ENCODE results near the gene DDI2.

DDI2 gene

DNA sequence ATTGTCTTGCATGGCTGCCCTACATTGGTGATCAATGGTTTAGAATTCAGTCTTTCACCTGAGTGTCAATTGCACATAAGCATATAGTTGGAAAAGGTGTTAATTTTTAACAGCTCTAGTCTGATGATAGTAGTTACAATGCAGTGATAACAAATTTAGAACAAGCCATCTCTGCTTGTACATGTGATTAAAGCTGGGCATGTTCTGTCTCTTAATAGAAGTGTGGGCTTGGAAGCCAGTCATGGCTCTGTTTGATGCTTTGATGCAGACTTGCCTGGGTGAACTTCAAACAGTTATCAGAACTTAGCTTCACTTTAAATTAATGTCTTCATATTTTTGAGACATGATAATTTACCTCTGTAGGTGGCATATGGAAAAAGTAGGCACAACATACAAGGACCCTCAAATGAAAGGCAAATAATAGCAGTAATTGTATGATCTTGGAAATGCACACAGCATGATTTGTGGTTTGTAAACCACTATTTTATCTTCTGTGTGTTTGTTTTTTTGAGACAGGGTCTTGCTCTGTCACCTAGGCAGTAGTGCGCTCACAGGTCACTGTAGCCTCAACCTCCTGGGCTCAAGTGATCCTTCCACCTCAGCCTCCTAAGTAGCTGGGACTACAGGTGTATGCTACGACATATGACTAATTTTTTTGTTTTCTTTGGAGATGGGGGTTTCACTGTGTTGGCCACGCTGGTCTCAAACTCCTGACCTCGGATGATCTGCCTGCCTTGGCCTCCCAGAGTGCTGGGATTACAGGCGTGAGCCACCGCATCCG, 3.8 kb downstream of the DDI2 start:
- Mint-ChIP-seq H3K4me3 (no peak overlapping the region), H3K27me3 (no peaks in the 10 kb centered on the region), H3K9me3 (no peaks in the 10 kb centered on the region), H3K36me3 (peaks cover 8% of the 10 kb centered on the region), H3K27ac (peak overlapping the region; percentile 97), H3K4me1 (peaks cover 72% of the 10 kb centered on the region)
- no peak for ATAC-seq

DNA sequence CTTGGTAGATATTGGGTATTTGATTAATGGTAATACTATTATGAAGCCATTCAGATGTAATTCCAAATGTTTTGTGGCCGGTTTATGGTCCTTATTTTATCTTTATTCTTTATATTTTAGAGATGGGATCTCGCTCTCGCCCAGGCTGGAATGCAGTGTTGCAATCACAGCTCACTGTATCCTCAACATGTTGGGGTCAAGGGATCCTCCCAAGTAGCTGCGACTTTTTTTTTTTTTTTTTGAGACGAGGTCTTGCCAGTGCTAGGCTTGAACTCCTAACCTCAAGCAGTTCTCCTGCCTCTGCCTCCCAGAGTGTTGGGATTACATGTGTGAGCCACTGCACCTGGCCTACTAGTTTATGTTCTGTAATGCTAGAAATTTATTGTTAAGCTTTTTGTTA, 4.7 kb downstream of the DDI2 start:
- H3K9me3 Mint-ChIP-seq: no peaks in the 10 kb centered on the region
- H3K4me3 Mint-ChIP-seq: no peak overlapping the region
- no peaks in the 10 kb centered on the region for H3K27me3 Mint-ChIP-seq
- ATAC-seq: no peak
- H3K27ac Mint-ChIP-seq: no peak overlapping the region
- peaks cover 13% of the 10 kb centered on the region for H3K36me3 Mint-ChIP-seq
- peaks cover 72% of the 10 kb centered on the region for H3K4me1 Mint-ChIP-seq

DNA sequence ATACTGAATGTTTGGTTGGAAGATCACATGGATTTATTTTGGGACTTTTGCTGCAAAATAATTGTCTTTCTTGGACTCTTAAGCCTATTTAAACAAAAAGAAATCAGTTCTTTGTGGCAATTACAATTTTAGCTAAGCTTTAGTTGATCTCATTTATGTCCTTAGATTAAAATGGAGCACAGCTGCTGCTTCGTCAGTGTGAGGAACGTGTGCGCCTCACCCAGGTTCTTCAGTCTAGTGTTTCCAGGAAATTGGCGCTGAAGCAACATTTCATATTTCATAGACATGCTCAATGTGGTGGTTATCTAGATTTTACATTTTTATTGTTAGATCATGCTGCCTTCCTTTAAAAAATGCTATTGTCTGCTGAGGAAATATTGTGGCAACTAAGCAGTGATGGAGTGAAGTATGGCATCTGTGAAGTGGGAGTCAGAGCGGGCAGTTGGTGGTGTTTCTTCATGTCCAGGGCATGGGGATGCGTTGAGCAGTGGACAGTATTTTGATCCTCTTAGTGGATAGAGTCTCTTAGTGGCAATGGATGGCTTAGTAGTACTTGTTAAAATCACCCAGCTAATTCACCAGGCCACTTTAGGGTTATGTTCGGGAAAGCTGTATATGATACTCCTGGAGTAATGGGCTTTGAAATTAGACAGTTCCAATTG, 5.6 kb downstream of the DDI2 start:
- Mint-ChIP-seq H3K4me1 (peaks cover 81% of the 10 kb centered on the region), H3K4me3 (no peak overlapping the region), H3K9me3 (no peaks in the 10 kb centered on the region), H3K36me3 (peaks cover 13% of the 10 kb centered on the region), H3K27me3 (no peaks in the 10 kb centered on the region), H3K27ac (no peak overlapping the region)
- no peak for ATAC-seq

DNA sequence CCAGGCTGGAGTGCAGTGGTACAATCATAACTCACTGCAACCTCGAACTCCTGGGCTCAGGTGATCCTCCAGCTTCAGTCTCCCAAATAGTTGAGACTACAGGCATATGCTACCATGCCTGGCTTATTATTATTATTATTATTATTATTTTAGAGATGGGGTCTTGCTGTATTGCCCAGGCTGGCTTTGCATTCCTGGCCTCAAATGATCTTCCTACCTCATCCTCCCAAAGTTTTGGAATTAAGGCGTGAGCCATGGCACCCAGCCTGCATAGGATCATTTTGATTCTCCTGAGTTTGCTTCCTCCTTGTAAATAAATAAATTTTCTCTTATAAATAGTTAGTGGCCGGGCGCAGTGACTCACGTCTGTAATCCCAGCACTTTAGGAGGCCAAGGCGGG, 6.2 kb downstream of the DDI2 start:
- no peaks in the 10 kb centered on the region for H3K9me3 Mint-ChIP-seq
- H3K4me1 Mint-ChIP-seq: peaks cover 80% of the 10 kb centered on the region
- no peak overlapping the region for H3K4me3 Mint-ChIP-seq
- H3K27ac Mint-ChIP-seq: no peak overlapping the region
- no peaks in the 10 kb centered on the region for H3K27me3 Mint-ChIP-seq
- peaks cover 13% of the 10 kb centered on the region for H3K36me3 Mint-ChIP-seq
- no peak for ATAC-seq

DNA sequence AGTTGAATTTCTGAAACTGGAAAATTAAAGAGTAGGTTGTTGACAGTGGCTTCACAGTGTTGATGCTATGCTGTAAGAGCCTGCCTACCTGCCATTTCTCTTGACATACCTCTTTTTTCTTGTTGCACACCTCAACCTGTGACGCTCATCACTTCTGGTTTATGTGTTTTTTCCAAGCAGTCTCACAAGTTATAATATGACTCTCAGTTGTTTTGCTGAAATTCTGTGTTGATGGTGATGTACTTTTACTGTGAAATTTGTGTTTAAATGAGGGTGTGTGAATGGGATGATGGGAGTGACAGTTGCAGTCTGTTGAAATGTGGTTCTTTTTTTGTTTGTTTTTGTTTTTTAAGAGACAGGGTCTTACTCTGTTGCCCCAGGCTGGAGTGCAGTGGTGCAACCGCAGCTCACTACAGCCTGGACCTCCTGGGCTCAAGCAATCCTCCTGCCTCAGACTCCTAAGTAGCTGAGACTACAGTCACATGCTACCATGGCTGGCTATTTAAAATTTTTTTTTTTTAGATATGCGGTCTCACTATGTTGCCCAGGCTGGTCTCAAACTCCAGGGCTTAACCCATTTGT, 7.0 kb downstream of the DDI2 start:
- peaks cover 81% of the 10 kb centered on the region for H3K4me1 Mint-ChIP-seq
- peak overlapping the region; percentile 6 for H3K4me3 Mint-ChIP-seq
- no peaks in the 10 kb centered on the region for H3K9me3 Mint-ChIP-seq
- H3K27ac Mint-ChIP-seq: no peak overlapping the region
- no peak for ATAC-seq
- H3K36me3 Mint-ChIP-seq: peaks cover 17% of the 10 kb centered on the region
- H3K27me3 Mint-ChIP-seq: no peaks in the 10 kb centered on the region

DNA sequence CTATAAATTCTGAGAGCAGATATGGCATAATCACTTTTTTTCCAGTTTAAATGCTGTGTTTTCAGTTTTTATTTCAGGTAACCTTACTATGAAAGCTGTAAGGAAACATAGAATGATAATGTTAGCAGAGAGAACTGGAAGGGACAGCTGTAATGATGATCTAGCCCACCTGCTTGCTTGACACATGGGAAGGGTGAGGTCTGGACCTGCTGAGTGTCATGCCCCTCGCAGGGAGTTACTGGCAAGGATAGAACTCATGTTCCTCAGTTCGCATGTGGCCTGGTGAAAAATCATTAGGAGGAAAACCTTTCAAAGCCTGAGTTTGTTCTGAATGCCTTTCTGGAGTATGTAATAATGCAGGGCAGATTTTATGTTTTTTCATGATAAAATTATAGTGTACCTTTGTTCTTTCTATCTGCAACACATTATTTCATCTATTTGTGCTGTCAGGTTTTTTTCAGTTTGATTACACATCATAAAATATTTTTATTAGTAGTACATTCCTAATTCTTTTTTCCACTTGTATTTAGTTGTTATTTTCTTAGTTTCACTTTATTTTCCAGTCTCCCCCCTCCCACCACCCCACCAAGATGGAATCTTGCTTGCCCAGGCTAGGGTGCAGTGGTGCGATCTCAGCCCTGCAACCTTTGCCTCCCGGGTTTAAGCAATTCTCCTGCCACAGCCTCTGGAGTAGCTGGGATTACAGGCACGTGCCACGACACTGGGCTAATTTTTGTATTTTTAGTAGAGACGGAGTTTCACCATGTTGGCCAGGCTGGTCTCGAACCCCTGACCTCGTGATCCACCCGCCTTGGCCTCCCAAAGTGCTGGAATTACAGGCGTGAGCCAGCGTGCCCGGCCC, 8.0 kb downstream of the DDI2 start:
- H3K27me3 Mint-ChIP-seq: no peaks in the 10 kb centered on the region
- peaks cover 19% of the 10 kb centered on the region for H3K36me3 Mint-ChIP-seq
- no peak overlapping the region for H3K4me3 Mint-ChIP-seq
- no peak for ATAC-seq
- no peaks in the 10 kb centered on the region for H3K9me3 Mint-ChIP-seq
- peaks cover 78% of the 10 kb centered on the region for H3K4me1 Mint-ChIP-seq
- H3K27ac Mint-ChIP-seq: no peak overlapping the region

DNA sequence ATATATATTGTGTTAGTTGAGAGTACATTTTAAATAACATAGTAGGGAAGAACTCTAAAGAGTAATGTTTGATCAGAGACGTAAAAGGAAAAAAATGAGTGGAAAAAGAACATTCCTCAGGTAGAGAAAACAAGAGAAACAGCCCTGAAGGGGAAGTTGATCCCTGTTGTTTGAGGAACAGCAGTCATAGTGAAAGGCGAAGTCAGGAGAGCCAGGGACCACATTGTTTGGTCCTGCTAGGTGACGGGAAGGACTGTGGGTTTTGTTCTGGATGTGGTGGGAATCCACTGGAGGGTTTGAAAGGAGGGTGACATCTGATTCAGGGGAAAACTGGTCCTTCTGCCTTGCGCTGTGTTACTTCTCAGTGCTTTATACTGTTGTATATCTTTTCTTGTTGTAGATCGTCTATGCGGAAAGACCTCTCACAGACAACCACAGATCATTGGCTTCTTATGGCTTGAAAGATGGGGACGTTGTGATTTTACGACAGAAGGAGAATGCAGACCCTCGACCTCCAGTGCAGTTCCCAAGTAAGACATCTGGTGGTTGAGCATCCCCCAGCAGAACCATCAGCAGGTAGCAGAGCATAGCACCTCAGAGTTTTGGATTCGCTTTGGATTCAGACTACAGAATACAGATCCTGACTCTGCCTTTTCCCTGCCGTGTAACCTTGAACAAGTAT, 9.2 kb downstream of the DDI2 start:
- Mint-ChIP-seq H3K9me3 (no peaks in the 10 kb centered on the region), H3K4me1 (peaks cover 67% of the 10 kb centered on the region), H3K4me3 (no peak overlapping the region), H3K36me3 (peaks cover 27% of the 10 kb centered on the region), H3K27ac (peak overlapping the region; percentile 81), H3K27me3 (no peaks in the 10 kb centered on the region)
- ATAC-seq: no peak

DNA sequence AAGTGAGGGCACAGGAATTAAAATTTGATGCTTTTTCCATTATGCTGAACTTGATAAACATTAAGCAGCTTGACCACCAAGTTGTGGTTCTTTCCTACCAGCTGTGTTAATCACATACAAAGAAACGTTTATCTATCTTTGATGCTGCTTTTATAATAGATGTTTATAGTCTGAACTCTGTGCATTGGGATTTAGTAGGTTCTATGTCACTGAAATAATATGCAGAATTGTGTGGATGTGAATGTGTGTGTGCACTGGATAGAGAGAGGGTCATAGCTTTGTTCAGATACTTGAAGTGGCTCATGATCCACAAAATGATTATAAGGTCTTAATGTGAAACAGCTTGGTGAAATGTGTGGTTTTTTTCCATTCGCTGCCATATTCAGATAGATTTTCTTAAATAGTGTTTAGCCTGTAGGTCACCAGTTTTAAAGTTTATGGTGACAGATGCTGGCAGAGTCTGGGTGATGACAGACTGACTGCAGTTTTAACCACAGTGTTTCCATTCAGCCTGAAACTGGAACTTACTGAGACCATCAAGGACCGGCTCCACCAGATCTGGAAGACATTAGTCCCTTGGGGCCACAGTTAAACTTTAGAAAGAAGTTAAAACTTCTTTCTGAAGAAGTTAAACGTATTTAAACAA, 10.2 kb downstream of the DDI2 start:
- Mint-ChIP-seq H3K9me3 (no peaks in the 10 kb centered on the region), H3K27me3 (no peaks in the 10 kb centered on the region), H3K36me3 (peaks cover 32% of the 10 kb centered on the region), H3K4me1 (peaks cover 56% of the 10 kb centered on the region), H3K4me3 (peak overlapping the region; percentile 36), H3K27ac (peak overlapping the region; percentile 81)
- peak; percentile 94 for ATAC-seq

DNA sequence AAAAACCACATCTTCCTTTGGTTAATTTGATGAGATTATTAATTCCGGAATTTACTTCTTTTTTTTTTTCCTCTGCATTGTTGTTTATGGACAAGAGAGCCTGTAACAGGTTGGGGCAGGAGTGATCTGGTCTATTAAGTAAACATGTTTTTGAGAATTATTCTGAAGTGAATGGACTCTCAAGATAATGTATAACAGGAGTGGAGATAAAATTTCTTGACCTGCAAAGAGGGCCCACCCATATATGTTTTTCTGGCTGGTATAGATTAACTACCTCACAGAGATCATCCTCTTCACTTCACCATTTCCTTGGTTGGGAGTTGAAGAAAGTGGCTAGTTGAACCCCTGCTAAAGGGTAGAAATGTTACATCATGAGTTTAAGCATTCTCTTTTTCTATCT, 10.7 kb downstream of the DDI2 start:
- peak overlapping the region; percentile 81 for H3K27ac Mint-ChIP-seq
- H3K4me3 Mint-ChIP-seq: peak overlapping the region; percentile 36

DNA sequence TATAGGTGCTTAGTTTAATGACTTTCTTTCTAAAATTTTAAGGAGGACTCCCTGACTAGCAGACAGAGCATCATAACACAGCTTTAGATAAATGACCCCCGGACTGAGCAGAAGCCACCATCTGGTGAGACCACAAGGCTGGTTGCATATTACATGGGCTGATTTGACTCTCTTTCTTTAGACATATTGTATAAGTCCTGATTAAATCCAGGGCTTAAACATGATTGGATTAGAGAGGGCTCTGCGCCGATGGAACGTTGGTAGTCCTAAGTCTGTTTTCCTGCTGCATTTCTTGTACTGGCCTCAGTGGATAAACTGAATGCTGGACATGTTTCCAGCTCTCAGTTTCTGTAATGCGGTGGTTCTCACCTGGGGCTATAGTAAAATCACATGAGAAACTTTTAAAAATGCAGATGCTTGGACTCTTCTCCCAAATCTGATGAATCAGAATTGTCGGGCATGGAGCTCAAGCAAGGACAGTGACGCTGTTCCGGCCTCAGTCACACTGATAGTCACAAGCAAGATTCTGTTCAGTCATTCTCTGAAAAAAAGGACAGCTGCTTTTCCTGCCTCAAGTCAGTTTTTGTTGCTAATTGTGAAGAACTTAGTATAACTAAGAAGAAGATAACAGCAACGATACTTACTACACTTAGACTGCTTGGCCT, 16.6 kb downstream of the DDI2 start:
- H3K9me3 Mint-ChIP-seq: no peaks in the 10 kb centered on the region
- peaks cover 2% of the 10 kb centered on the region for H3K4me1 Mint-ChIP-seq
- H3K4me3 Mint-ChIP-seq: no peak overlapping the region
- no peaks in the 10 kb centered on the region for H3K27me3 Mint-ChIP-seq
- H3K36me3 Mint-ChIP-seq: peaks cover 51% of the 10 kb centered on the region
- ATAC-seq: no peak
- no peak overlapping the region for H3K27ac Mint-ChIP-seq

More for the DNA sequence above, 10.7 kb downstream of the DDI2 start:
- no peaks in the 10 kb centered on the region for H3K9me3 Mint-ChIP-seq
- H3K4me1 Mint-ChIP-seq: peaks cover 51% of the 10 kb centered on the region
- H3K27me3 Mint-ChIP-seq: no peaks in the 10 kb centered on the region
- H3K36me3 Mint-ChIP-seq: peaks cover 32% of the 10 kb centered on the region
- ATAC-seq: no peak

DNA sequence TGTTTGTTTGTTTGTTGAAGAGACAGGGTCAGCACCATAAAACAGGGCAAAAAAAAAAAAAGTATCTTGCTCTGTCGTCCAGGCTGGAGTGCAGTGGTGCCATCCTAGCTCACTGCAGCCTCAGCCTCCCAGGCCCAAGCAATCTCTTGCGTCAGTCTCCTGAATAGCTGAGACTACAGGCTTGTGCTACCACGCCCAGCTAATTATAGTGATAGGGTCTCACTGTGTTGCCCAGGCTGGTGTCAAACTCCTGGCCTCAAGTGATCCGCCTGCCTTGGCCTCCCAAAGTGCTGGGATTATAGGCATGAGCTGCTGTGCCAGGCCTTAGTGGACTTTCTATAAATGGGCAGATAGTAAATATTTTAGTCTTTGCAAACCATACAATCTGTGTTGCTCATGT, 19.2 kb downstream of the DDI2 start:
- Mint-ChIP-seq H3K9me3 (no peaks in the 10 kb centered on the region), H3K27me3 (no peaks in the 10 kb centered on the region), H3K4me3 (no peak overlapping the region), H3K4me1 (no peaks in the 10 kb centered on the region), H3K36me3 (peaks cover 51% of the 10 kb centered on the region), H3K27ac (no peak overlapping the region)
- no peak for ATAC-seq

DNA sequence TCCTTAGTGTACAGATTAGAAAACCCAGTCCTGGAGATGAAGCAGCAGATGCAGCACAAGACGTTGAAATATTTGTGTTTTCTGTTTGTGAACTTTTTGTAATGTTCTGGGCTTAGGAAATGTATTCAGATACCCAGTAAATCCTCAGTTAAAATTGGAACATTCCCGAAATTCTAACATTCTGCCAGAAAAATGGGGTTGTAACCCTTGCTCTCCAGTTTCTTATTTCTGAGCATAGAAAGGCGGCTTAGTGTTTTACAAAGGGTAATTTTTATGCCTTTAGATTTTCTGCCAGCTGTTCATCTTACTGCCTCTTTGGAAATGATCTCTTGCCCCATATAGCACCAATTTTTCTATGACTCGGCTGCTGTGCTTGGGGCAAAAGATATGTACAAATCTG, 20.6 kb downstream of the DDI2 start:
- Mint-ChIP-seq H3K27me3 (no peaks in the 10 kb centered on the region), H3K27ac (no peak overlapping the region), H3K4me1 (peaks cover 5% of the 10 kb centered on the region), H3K9me3 (no peaks in the 10 kb centered on the region), H3K36me3 (peaks cover 57% of the 10 kb centered on the region), H3K4me3 (no peak overlapping the region)
- ATAC-seq: no peak

DNA sequence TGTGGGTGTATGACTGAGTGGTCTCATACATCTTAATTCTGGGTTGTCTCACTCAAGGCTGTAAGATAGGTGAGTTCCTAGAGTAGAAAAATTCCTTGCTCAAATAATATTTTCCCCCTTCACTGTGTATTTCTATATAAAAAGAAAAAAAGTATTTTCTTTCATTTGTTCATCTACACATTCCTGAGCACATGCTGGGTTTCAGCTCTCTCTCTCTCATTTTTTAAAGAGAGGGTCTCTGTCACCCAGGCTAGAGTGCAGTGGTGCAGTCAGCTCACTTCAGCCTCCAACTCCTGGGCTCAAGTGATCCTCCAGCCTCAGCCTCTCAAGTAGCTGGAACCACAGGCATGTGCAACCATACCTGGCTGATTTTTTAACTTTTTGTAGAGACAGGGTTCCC, 22.0 kb downstream of the DDI2 start:
- no peak overlapping the region for H3K27ac Mint-ChIP-seq
- H3K4me1 Mint-ChIP-seq: peaks cover 5% of the 10 kb centered on the region
- no peaks in the 10 kb centered on the region for H3K9me3 Mint-ChIP-seq
- no peak overlapping the region for H3K4me3 Mint-ChIP-seq
- no peak for ATAC-seq
- no peaks in the 10 kb centered on the region for H3K27me3 Mint-ChIP-seq
- H3K36me3 Mint-ChIP-seq: peaks cover 72% of the 10 kb centered on the region

DNA sequence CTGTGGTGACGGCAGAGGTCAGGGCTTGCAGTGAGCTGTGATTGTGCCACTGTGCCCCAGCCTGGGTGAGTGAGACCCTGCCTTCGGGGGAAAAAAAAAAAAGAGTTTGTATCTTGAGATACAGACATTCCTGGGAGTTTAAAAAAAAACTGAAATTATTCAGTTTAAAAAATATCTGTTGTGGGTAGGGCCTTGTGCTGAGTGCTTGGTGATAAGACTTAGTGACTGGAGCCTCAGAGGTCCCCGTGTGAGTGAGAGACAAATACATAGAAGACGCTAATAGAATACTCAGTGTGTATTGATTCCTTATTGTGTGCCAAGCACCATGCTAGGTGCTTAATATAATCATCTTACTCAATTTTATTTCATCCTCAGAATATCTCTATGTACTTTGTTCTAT, 22.7 kb downstream of the DDI2 start:
- H3K27ac Mint-ChIP-seq: peak overlapping the region; percentile 32
- H3K9me3 Mint-ChIP-seq: no peaks in the 10 kb centered on the region
- no peaks in the 10 kb centered on the region for H3K27me3 Mint-ChIP-seq
- H3K36me3 Mint-ChIP-seq: peaks cover 70% of the 10 kb centered on the region
- no peak overlapping the region for H3K4me3 Mint-ChIP-seq
- H3K4me1 Mint-ChIP-seq: peaks cover 5% of the 10 kb centered on the region
- ATAC-seq: no peak

All from stimulated activated memory B cell treated with anti-CD40 and anti-IgM and Interleukin-4, amounts not matched to agents 10 μg/mL and 1 μg/mL and 100 μg/mL, for 72 hours (primary cell).